Keratinocyte (primary cell): Measurements from ENCODE around the gene ZNF792. TPM values are rescaled to one million over a fixed set of nuclear protein-coding genes. Genes with fewer than 3 reads are reported as not detected.

ENCODE experiments used
- DNase-seq: peaks from one replicate; pipeline ENCODE4 v3.0.0-alpha.2; 2011; ENCODE audit warnings: low read depth, missing footprints, low spot score
- FAIRE-seq: peaks from 2 replicates; lab custom pipeline; 2011; peaks lifted over from hg19 to GRCh38; lab: Jason Lieb, UNC
- H2AFZ ChIP-seq: 2 replicates; pipeline ENCODE4 v1.6.0; 2012; ENCODE audit warnings: low read length, control low read depth, inconsistent platforms; ENCODE audit not compliant: control insufficient read depth
- H3K27ac ChIP-seq: 2 replicates; pipeline ENCODE4 v1.5.1; 2011; ENCODE audit warnings: low read length; ENCODE audit not compliant: control insufficient read depth, insufficient read depth
- H3K27me3 ChIP-seq: 3 replicates; pipeline ENCODE4 v1.6.0; 2011; ENCODE audit warnings: low read length; ENCODE audit not compliant: control insufficient read depth, insufficient read depth; ENCODE audit errors: extremely low read depth
- H3K36me3 ChIP-seq, 2 experiments: 2 replicates in 1 of 2; 3 replicates in 1 of 2; pipeline ENCODE4 v1.5.1; 2011; ENCODE audit warnings: low read length in 2 of 2, mild to moderate bottlenecking in 1 of 2; ENCODE audit not compliant: control insufficient read depth in 2 of 2, insufficient read depth in 2 of 2; ENCODE audit errors: extremely low read depth in 1 of 2
- H3K4me1 ChIP-seq: 3 replicates; pipeline ENCODE4 v1.5.1; 2011; ENCODE audit warnings: low read length; ENCODE audit not compliant: control insufficient read depth, insufficient read depth; ENCODE audit errors: extremely low read depth
- H3K4me2 ChIP-seq: 3 replicates; pipeline ENCODE4 v1.6.0; 2011; ENCODE audit warnings: low read depth, low read length; ENCODE audit not compliant: control insufficient read depth, insufficient read depth; ENCODE audit errors: extremely low read depth
- H3K4me3 ChIP-seq, 3 experiments: fragments of 200-600 bp in 1 of 3; sonication (generic) in 1 of 3; 2 replicates in 2 of 3; 3 replicates in 1 of 3; pipeline ENCODE4 v1.5.1; 2011 to 2016; ENCODE audit warnings: low read length in 3 of 3, mild to moderate bottlenecking in 3 of 3, control low read depth in 2 of 3, inconsistent platforms in 1 of 3, low read depth in 1 of 3, mixed read lengths in 1 of 3, mixed run types in 1 of 3, moderate library complexity in 1 of 3; ENCODE audit not compliant: control insufficient read depth in 2 of 3, insufficient read depth in 2 of 3; ENCODE audit errors: extremely low read depth in 1 of 3
- H3K79me2 ChIP-seq: 2 replicates; pipeline ENCODE4 v1.6.0; 2012; ENCODE audit warnings: low read length; ENCODE audit not compliant: control insufficient read depth, insufficient read depth
- H3K9ac ChIP-seq: 3 replicates; pipeline ENCODE4 v1.6.0; 2011; ENCODE audit warnings: low read length; ENCODE audit not compliant: control insufficient read depth, insufficient read depth; ENCODE audit errors: extremely low read depth
- H3K9me1 ChIP-seq: 3 replicates; pipeline ENCODE4 v1.6.0; 2011; ENCODE audit warnings: low read length; ENCODE audit not compliant: control insufficient read depth, insufficient read depth; ENCODE audit errors: extremely low read depth
- H3K9me3 ChIP-seq: 2 replicates; pipeline ENCODE4 v1.5.1; 2012; ENCODE audit warnings: low read depth, low read length; ENCODE audit not compliant: control insufficient read depth
- H4K20me1 ChIP-seq: 3 replicates; pipeline ENCODE4 v1.6.0; 2011; ENCODE audit warnings: low read length; ENCODE audit not compliant: control insufficient read depth, insufficient read depth; ENCODE audit errors: extremely low read depth
- CTCF ChIP-seq, 3 experiments: IDR thresholded peaks in 1 of 3; conservative IDR thresholded peaks in 1 of 3; optimal IDR thresholded peaks in 1 of 3; 2 replicates in 2 of 3; 3 replicates in 1 of 3; pipeline versions ENCODE3 to v1.5.1; 2011; ENCODE audit warnings: low read length in 3 of 3, mild to moderate bottlenecking in 3 of 3, moderate library complexity in 2 of 3, control low read depth in 1 of 3, inconsistent platforms in 1 of 3; ENCODE audit not compliant: insufficient read depth in 2 of 3; ENCODE audit errors: extremely low read depth in 1 of 3
- EZH2 ChIP-seq: IDR thresholded peaks from one replicate; pipeline ENCODE4 v1.6.1; 2012; ENCODE audit warnings: inconsistent platforms, mild to moderate bottlenecking, low read length, moderate library complexity
- dilution Hi-C: fragments of 300-500 bp; cut with MboI; formaldehyde crosslinking; loops from one replicate; pipeline ENCODE4 v1.7.0; 2020; ENCODE audit warnings: low sequenced_read_pairs; ENCODE audit not compliant: extremely low pct_ligation_motif_present
- polyA plus RNA-seq, 5 experiments: library from polyadenylated mRNA; depleted of rRNA in 3 of 5; stranded (reverse) in 3 of 5; stranded (forward) in 1 of 5; unstranded in 1 of 5; fragments of >200 nt; gene quantifications; 1 replicate in 1 of 5; 2 replicates in 3 of 5; 3 replicates in 1 of 5; pipeline versions ENCODE4 v1.2.1 to v1.2.3, GENCODE V29; 2011 to 2012; ENCODE audit warnings: missing spikeins in 2 of 5, low read depth in 1 of 5, low replicate concordance in 1 of 5

Gene ZNF792
- polyA plus RNA-seq, 1 donor (not counting 4 experiments of a cell fraction or from before 2014, with no cell fraction given), result 1.9 TPM

- no peak overlapping the region for H3K27ac ChIP-seq
- no peak overlapping the region for H3K4me2 ChIP-seq
- no peak for DNase-seq
- H3K9ac ChIP-seq, result no peak overlapping the region
- no peaks in the 10 kb centered on the region for H3K27me3 ChIP-seq
- H3K4me3 ChIP-seq, result no peak overlapping the region
- H3K9me1 ChIP-seq, result no peaks in the 10 kb centered on the region
- H3K79me2 ChIP-seq, result peaks cover under 1% of the 10 kb centered on the region
- H3K4me1 ChIP-seq, result no peaks in the 10 kb centered on the region
- peaks cover 13 to 17% of the 10 kb centered on the region in 2 experiments for H3K36me3 ChIP-seq
- dilution Hi-C loops, result no loop called here
- H4K20me1 ChIP-seq, result no peaks in the 10 kb centered on the region
- no peak overlapping the region for H2AFZ ChIP-seq
- H3K9me3 ChIP-seq, result no peaks in the 10 kb centered on the region
- TF ChIP-seq EZH2, result no peak
- no peak for FAIRE-seq
These were observed 48.0 kb upstream of the ZNF792 start for GRCh38 chr19:35011737-35012682.

GRCh38 chr19:35011091-35011689, 47.2 kb upstream of the ZNF792 start:
- Histone ChIP-seq H3K9ac (no peak overlapping the region), H2AFZ (no peak overlapping the region), H3K27me3 (no peaks in the 10 kb centered on the region), H3K9me1 (no peaks in the 10 kb centered on the region), H3K36me3 (peaks cover 16 to 17% of the 10 kb centered on the region in 2 experiments), H3K4me2 (no peak overlapping the region), H3K4me1 (no peaks in the 10 kb centered on the region), H3K4me3 (no peak overlapping the region), H3K9me3 (no peaks in the 10 kb centered on the region), H3K27ac (no peak overlapping the region), H3K79me2 (peaks cover 3% of the 10 kb centered on the region), H4K20me1 (no peaks in the 10 kb centered on the region)
- dilution Hi-C loops, result no loop called here
- FAIRE-seq, result no peak
- DNase-seq, result no peak
- TF ChIP-seq EZH2 (no peak), CTCF (optimal IDR thresholded peaks at IDR 0.05 in 1 of 3, IDR thresholded peaks at IDR 0.05 in 1 of 3, conservative IDR thresholded peaks at IDR 0.05 in 1 of 3; ENCODE audit: extremely low read depth in 1 of 3, insufficient read depth in 2 of 3, low read length in 3 of 3) (no peak)
